ENCODE measurements around the gene LAMB1.
"Not testable (repeated sequence)": the region's sequence is repeated elsewhere in the genome, so short reads cannot be mapped to it uniquely, and the experiment has no call there.

Gene LAMB1

GRCh38 chr7:107922886-107923285 lies 80.1 kb downstream of the LAMB1 start:
- no peak for TF ChIP-seq CTCF (conservative IDR thresholded peaks at IDR 0.05)
- no peak overlapping the region for H3K27ac ChIP-seq

GRCh38 chr7:107921826-107922225 lies 81.1 kb downstream of the LAMB1 start:
- not testable (repeated sequence) for H3K27ac ChIP-seq

- peak overlapping the region; percentile 50 for H3K27ac ChIP-seq
- no peak for TF ChIP-seq CTCF (conservative IDR thresholded peaks at IDR 0.05)
Measured at GRCh38 chr7:107920048-107920772, 82.8 kb downstream of the LAMB1 start.

- no peak for TF ChIP-seq CTCF (conservative IDR thresholded peaks at IDR 0.05)
- no peak overlapping the region for H3K27ac ChIP-seq
Measured at GRCh38 chr7:107918948-107919347, 84.0 kb downstream of the LAMB1 start.

DNA sequence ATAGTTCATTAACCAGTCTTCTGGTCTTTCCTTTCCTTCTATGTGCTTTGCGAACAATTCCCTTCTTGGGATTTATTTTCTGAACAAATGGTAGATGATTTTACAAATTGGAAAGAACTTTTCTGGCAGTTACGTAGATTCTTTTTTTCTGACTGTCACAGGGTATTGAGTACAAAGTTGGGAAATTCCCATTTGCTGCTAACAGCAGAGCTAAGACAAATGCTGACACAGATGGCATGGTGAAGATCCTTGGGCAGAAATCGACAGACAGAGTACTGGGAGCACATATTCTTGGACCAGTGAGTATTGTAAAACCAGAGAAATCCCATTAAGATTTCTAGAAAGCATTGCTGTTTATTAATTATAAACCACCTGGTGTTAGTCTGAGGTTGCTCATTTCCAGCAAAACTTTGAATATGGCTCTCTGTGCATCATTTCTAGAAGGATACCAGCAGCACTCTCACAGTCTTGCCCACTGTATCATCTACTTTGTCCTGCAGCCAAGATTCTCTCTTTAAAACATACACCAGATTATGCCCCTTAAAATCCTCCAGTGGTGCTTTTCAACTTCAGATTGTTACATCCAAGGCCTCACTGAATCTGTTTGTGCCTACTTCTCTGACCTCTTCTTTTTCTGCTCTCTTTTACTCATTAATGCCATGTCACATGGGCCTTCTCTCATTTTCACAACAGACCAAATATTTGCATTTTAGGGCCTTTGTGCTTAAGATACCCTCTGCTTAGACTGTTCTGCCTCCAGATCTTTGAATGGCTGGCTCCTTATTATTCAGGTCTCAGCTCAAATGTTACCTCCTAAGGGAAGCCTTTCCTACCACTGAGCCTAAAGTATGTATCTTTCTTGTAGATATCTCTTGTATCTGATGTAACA lies 85.0 kb downstream of the LAMB1 start:
- no peak for TF ChIP-seq CTCF (conservative IDR thresholded peaks at IDR 0.05)
- no peak overlapping the region for H3K27ac ChIP-seq

DNA sequence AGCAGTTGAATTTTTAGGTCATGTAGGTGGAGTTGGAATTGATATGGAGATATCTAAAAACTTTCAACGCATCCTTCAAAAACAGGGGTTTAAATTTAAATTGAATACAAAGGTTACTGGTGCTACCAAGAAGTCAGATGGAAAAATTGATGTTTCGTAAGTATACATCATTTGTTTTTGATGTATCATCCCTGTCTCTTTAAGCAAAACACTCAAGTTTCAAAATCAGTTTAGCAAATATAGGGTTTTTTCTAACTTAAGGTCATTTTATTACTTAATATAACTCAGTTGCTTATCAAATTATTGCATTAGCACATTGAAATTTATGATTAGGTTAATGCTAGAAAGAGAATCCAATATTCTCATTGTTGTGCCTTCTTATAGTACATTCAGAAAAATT lies 87.4 kb downstream of the LAMB1 start:
- TF ChIP-seq CTCF (conservative IDR thresholded peaks at IDR 0.05), result no peak
- no peak overlapping the region for H3K27ac ChIP-seq

DNA sequence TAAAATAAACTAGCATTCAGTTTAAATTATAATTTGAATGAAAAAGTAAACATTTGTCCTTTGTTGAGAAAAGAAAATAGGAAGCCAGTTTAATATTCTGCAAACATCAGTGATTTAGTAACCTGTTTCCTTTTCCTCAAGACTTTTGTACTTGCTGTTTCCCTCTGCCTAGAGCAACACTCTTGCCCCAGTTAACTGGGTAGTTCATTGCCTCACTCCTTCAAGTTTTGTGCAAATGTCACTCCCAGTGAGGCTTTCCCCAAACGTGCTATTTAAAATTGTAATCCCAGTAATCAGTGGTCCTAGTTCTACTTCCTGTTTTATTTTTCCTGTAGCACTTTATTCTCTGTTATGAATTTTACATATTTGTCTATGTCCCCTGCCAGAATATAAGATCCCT lies 88.1 kb downstream of the LAMB1 start:
- no peak for TF ChIP-seq CTCF (conservative IDR thresholded peaks at IDR 0.05)
- H3K27ac ChIP-seq, result no peak overlapping the region

- TF ChIP-seq CTCF (conservative IDR thresholded peaks at IDR 0.05), result no peak
- no peak overlapping the region for H3K27ac ChIP-seq
Measured at GRCh38 chr7:107913851-107914250, 89.1 kb downstream of the LAMB1 start.
